Kidney epithelial cell (primary cell): ENCODE results near the gene FOXO4. TPM values are rescaled to one million over a fixed set of nuclear protein-coding genes. Genes with fewer than 3 reads are reported as not detected.

Experiments used
- DNase-seq: peaks from one replicate; pipeline ENCODE4 v3.0.0-alpha.2; 2010; ENCODE audit warnings: low read depth
- H3K27me3 ChIP-seq: 2 replicates; pipeline ENCODE4 v1.6.0; 2011; ENCODE audit warnings: low read length; ENCODE audit not compliant: control insufficient read depth, insufficient read depth
- H3K36me3 ChIP-seq: 2 replicates; pipeline ENCODE4 v1.5.1; 2011; ENCODE audit warnings: low read length; ENCODE audit not compliant: control insufficient read depth, insufficient read depth
- H3K4me3 ChIP-seq: 2 replicates; pipeline ENCODE4 v1.5.1; 2011; ENCODE audit warnings: low read depth, mild to moderate bottlenecking, control low read depth, low read length
- total RNA-seq: library from RNA; depleted of rRNA; stranded (reverse); fragments of >200 nt; gene quantifications from 2 replicates; pipeline ENCODE4 v1.2.3, GENCODE V29; 2015
- TF ChIP-seq, protein P1 (sequence below): IDR thresholded peaks from 2 replicates; pipeline ENCODE4 v1.5.1; 2011; ENCODE audit warnings: mild to moderate bottlenecking, moderate library complexity, low read length, control low read depth, inconsistent platforms; ENCODE audit not compliant: insufficient read depth, poor library complexity, severe bottlenecking

FOXO4 gene
- total RNA-seq, 1 donor from 2014 or later: 4.5 TPM

DNA sequence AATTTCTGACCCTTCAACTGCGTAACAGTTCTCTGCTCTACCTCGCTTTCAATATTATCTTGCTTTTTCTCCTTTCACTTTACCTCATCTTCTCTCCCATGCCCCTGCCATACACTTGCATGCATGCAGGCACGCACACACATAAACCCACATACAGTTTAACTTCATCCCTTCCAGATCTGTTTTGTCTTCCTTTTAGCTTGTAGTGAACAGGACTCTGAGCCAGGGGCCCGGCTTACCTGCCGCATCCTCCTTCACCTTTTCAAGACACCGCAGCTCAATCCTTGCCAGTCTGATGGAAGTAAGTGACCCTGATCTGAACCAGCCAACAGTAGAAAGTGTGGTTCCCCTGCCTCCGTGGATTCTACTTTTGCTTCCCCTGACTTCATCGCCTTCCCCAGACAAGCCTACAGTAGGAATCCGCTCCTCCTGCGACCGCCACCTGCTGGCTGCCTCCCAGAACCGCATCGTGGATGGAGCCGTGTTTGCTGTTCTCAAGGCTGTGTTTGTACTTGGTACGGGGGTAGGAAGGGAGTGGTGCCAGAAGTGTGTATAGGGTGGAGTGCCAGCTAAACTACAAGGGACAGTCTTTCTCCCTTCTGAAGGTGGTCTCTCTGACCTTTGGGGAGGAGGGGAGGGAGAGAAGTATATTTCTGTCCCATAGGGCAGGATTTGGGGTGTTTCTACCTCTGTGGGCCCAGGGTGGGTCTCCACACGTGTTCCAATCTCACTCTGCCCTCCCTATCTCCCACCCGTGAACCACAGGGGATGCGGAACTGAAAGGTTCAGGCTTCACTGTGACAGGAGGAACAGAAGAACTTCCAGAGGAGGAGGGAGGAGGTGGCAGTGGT lies 33.5 kb downstream of the FOXO4 start:
- TF ChIP-seq, protein P1, sequence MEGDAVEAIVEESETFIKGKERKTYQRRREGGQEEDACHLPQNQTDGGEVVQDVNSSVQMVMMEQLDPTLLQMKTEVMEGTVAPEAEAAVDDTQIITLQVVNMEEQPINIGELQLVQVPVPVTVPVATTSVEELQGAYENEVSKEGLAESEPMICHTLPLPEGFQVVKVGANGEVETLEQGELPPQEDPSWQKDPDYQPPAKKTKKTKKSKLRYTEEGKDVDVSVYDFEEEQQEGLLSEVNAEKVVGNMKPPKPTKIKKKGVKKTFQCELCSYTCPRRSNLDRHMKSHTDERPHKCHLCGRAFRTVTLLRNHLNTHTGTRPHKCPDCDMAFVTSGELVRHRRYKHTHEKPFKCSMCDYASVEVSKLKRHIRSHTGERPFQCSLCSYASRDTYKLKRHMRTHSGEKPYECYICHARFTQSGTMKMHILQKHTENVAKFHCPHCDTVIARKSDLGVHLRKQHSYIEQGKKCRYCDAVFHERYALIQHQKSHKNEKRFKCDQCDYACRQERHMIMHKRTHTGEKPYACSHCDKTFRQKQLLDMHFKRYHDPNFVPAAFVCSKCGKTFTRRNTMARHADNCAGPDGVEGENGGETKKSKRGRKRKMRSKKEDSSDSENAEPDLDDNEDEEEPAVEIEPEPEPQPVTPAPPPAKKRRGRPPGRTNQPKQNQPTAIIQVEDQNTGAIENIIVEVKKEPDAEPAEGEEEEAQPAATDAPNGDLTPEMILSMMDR: peak; percentile 75

DNA sequence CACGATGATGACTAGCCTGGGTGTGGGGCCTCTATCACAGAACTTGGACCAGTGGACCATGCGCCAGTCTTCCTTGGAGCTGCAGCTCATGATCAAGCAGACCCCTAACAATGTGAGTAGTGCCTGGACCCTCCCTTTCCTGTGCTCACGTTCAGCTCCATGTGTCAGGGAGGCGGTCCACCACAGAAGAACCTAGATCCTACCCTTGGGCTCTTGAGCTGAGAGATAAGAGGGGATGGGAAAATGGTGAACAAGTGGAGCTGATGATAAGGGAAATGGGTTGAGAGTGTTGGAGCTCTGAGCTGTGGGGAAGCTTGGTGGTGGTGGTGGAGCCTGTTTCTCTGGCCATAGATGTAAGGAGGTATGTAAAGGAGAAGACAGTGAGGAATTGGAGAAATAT lies 35.9 kb downstream of the FOXO4 start:
- TF ChIP-seq, protein P1: no peak
- Histone ChIP-seq H3K27me3 (no peaks in the 10 kb centered on the region), H3K36me3 (no peaks in the 10 kb centered on the region), H3K4me3 (no peak overlapping the region)
- DNase-seq: no peak

More for the DNA sequence above, 33.5 kb downstream of the FOXO4 start:
- Histone ChIP-seq H3K27me3 (no peaks in the 10 kb centered on the region), H3K36me3 (no peaks in the 10 kb centered on the region), H3K4me3 (no peak overlapping the region)
- DNase-seq: peak; percentile 9

DNA sequence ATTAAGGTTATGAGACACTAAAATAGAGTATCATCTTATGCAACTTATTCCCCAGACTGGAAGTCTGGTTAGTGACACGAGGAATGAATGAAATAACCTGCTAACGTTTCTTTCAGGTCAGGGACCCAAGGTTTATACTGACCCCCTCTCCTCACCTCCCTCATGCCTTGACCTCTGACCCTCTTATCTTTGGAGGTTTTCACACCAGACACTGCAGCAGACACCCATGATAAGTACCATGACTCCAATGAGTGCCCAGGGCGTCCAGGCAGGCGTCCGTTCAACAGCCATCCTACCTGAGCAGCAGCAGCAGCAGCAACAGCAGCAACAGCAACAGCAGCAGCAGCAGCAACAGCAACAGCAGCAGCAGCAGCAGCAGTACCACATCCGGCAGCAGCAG lies 44.8 kb downstream of the FOXO4 start:
- no peak for DNase-seq
- peaks cover 3% of the 10 kb centered on the region for H3K27me3 ChIP-seq
- H3K4me3 ChIP-seq: no peak overlapping the region
- no peaks in the 10 kb centered on the region for H3K36me3 ChIP-seq
- TF ChIP-seq, protein P1: no peak

DNA sequence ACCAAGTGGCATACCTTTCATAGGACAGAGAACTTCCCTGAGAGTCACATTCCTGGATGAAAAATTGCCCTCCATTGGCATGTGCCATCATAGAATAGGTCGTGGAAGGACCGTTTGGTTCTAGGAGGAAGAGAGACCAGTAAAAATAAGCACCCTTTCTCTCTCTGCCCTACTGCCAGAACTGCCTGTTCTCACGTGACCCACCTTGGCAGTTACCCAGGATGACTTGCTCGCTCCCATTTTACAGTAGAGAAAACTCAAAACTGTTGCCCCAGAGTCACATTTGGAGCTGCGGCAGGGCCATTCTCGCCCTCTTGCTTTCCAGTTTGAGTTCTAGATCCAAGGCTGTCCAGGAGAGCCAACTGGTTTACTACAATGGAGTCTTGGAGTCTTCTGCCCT lies 47.9 kb downstream of the FOXO4 start:
- TF ChIP-seq, protein P1: no peak
- no peak for DNase-seq
- H3K4me3 ChIP-seq: no peak overlapping the region

DNA sequence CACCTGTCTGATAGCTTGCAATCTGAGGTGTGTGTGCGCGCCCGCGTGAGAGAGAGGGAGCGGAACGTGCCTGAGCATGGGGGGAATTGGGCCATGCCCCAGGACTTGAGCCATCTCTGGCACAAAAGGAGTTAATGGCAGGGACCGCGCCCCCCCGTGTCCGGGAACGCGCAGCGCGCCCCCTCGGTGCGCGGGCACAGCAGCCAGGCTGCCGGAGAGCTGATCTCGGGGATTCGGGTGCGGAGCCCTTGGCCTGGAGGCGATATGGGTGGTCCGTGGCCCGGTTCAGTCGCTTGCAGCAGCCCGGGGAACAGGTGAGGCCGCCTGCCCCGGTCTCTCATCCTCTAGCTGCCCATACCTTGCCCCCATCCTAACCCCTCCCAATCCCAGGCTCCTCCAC lies 49.0 kb downstream of the FOXO4 start, which contains the start of gene NLGN3:
TSS of gene NLGN3 (plus strand) at position 191 of the 400 bp plus-strand sequence. CDS start 2,909 bp downstream, outside the sequence.
- DNase-seq: no peak
- Histone ChIP-seq H3K27me3 (peaks cover 5% of the 10 kb centered on the region), H3K4me3 (peak within 1 kb of the TSS; percentile 1), H3K36me3 (no peaks in the 10 kb centered on the region)
- TF ChIP-seq, protein P1: no peak

More for the DNA sequence above, 47.9 kb downstream of the FOXO4 start:
- Histone ChIP-seq H3K27me3 (peaks cover 5% of the 10 kb centered on the region), H3K36me3 (no peaks in the 10 kb centered on the region)
